ENCODE measurements around the gene OR4D2.

OR4D2 gene

GRCh38 chr17:58153046-58153445 is 13.7 kb upstream of the OR4D2 start:
- Histone ChIP-seq H3K9me2 (replicated peaks; ENCODE audit: insufficient read depth, low read length) (no peaks in the 10 kb centered on the region), H2AFZ (ENCODE audit: low read depth, low read length, severe bottlenecking) (no peak overlapping the region), H3F3A (ENCODE audit: insufficient read depth) (no peaks in the 10 kb centered on the region), H3K9ac (ENCODE audit: low read length) (no peak overlapping the region), H3K9me3 (ENCODE audit: insufficient read depth, low read length) (no peaks in the 10 kb centered on the region), H3K4me2 (ENCODE audit: low read depth, low read length, poor library complexity, severe bottlenecking) (no peak overlapping the region), H3K27ac (ENCODE audit: low read depth, low read length) (no peak overlapping the region), H3K36me3 (ENCODE audit: low read length) (no peaks in the 10 kb centered on the region), H3K4me3 (ENCODE audit: insufficient read depth, low read length, poor library complexity, severe bottlenecking) (no peak overlapping the region), H3K79me2 (ENCODE audit: insufficient read depth, low read length) (no peaks in the 10 kb centered on the region), H3K27me3 (ENCODE audit: low read length) (no peaks in the 10 kb centered on the region), H4K20me1 (ENCODE audit: low read depth, low read length) (no peaks in the 10 kb centered on the region)
- no peak for TF ChIP-seq CTCF (IDR thresholded peaks at IDR 0.05; ENCODE audit: insufficient read depth, low read length, poor library complexity, severe bottlenecking)
- no peak for TF ChIP-seq EZH2phosphoT487 (conservative IDR thresholded peaks at IDR 0.05; ENCODE audit: low read length)

DNA sequence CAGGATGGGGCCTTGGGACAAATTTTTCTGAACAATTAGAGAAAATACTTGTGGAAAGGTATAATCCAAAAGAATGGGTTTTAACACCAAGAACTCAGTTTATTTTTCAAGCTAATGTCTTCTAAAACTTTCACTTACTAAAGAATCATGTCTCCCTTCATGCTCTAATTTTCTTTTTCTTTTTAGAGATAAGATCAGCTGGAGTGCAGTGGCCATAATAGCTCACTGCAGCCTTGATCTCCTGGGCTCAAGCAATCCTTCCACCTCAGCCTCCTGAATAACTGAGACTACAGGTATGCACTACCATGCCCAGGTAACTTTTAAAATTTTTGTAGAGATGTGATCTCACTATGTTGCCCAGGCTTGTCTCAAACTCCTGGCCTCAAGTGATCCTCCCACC is 13.1 kb upstream of the OR4D2 start:
- H2AFZ ChIP-seq (ENCODE audit: low read depth, low read length, severe bottlenecking), result no peak overlapping the region
- no peak overlapping the region for H3K4me2 ChIP-seq (ENCODE audit: low read depth, low read length, poor library complexity, severe bottlenecking)
- H3K27ac ChIP-seq (ENCODE audit: low read depth, low read length), result no peak overlapping the region
- TF ChIP-seq CTCF (IDR thresholded peaks at IDR 0.05; ENCODE audit: insufficient read depth, low read length, poor library complexity, severe bottlenecking), result no peak
- no peak for TF ChIP-seq EZH2phosphoT487 (conservative IDR thresholded peaks at IDR 0.05; ENCODE audit: low read length)
- H3K9ac ChIP-seq (ENCODE audit: low read length), result no peak overlapping the region
- no peaks in the 10 kb centered on the region for H3K9me2 ChIP-seq (replicated peaks; ENCODE audit: insufficient read depth, low read length)
- H3K9me3 ChIP-seq (ENCODE audit: insufficient read depth, low read length), result no peaks in the 10 kb centered on the region
- H3K27me3 ChIP-seq (ENCODE audit: low read length), result no peaks in the 10 kb centered on the region
- no peaks in the 10 kb centered on the region for H3F3A ChIP-seq (ENCODE audit: insufficient read depth)
- no peaks in the 10 kb centered on the region for H3K79me2 ChIP-seq (ENCODE audit: insufficient read depth, low read length)
- no peak overlapping the region for H3K4me3 ChIP-seq (ENCODE audit: insufficient read depth, low read length, poor library complexity, severe bottlenecking)
- no peaks in the 10 kb centered on the region for H4K20me1 ChIP-seq (ENCODE audit: low read depth, low read length)
- H3K36me3 ChIP-seq (ENCODE audit: low read length), result no peaks in the 10 kb centered on the region

GRCh38 chr17:58156839-58157803 is 9.7 kb upstream of the OR4D2 start:
- Histone ChIP-seq H4K20me1 (ENCODE audit: low read depth, low read length) (no peaks in the 10 kb centered on the region), H3K9ac (ENCODE audit: low read length) (no peak overlapping the region), H3K36me3 (ENCODE audit: low read length) (no peaks in the 10 kb centered on the region), H3K4me2 (ENCODE audit: low read depth, low read length, poor library complexity, severe bottlenecking) (no peak overlapping the region), H3F3A (ENCODE audit: insufficient read depth) (no peaks in the 10 kb centered on the region), H3K9me2 (replicated peaks; ENCODE audit: insufficient read depth, low read length) (no peaks in the 10 kb centered on the region), H3K27me3 (ENCODE audit: low read length) (no peaks in the 10 kb centered on the region), H2AFZ (ENCODE audit: low read depth, low read length, severe bottlenecking) (no peak overlapping the region), H3K9me3 (ENCODE audit: insufficient read depth, low read length) (no peaks in the 10 kb centered on the region), H3K27ac (ENCODE audit: low read depth, low read length) (no peak overlapping the region), H3K79me2 (ENCODE audit: insufficient read depth, low read length) (no peaks in the 10 kb centered on the region), H3K4me3 (ENCODE audit: insufficient read depth, low read length, poor library complexity, severe bottlenecking) (no peak overlapping the region)
- TF ChIP-seq CTCF (IDR thresholded peaks at IDR 0.05; ENCODE audit: insufficient read depth, low read length, poor library complexity, severe bottlenecking), result no peak
- no peak for TF ChIP-seq EZH2phosphoT487 (conservative IDR thresholded peaks at IDR 0.05; ENCODE audit: low read length)
